ENCODE measurements around the gene RGR. TPM values are rescaled to one million over a fixed set of nuclear protein-coding genes. Genes with fewer than 3 reads are reported as not detected.
A peak's percentile ranks its signal among the peaks of the same experiment; 100 is the strongest.

The RGR gene, protein sequence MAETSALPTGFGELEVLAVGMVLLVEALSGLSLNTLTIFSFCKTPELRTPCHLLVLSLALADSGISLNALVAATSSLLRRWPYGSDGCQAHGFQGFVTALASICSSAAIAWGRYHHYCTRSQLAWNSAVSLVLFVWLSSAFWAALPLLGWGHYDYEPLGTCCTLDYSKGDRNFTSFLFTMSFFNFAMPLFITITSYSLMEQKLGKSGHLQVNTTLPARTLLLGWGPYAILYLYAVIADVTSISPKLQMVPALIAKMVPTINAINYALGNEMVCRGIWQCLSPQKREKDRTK
- not detected for total RNA-seq

DNA sequence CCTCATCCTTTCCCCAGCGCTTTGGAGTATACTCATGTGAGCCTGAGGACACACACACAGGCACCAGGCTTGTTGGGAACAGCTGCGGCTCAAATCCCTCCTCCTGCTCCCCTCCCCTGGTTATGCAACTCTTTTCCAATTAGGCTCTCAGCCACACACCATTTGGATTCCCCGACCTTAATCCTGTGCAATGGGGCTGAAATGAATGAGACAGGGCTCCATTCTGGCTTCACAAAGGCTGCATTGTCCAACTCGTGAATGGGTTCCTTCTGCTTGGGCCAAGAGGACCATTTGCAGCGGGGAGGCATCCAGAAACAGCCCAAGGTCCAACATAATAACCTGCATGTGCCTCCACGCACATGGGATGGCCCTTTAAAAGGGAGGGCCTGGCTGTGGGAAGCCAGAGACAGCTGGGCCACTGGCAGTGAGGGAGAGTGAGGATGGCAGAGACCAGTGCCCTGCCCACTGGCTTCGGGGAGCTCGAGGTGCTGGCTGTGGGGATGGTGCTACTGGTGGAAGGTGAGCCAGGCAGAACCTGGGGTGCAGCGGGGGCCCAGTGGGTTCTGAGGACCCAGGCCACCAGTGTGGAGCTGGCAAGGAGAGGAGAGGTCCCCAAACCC, at the start of gene RGR:
TSS of gene RGR (plus strand) at position 403 of the 620 bp plus-strand sequence. CDS start at position 441, 38 bp downstream.
- Histone ChIP-seq H3K9me3 (no peaks in the 10 kb centered on the region), H3K27ac (no peak within 1 kb of the TSS), H3K27me3 (no peaks in the 10 kb centered on the region), H3K36me3 (replicated peaks in 1 of 2; ENCODE audit: insufficient read depth in 1 of 2, low read depth in 2 of 2) (no peaks in the 10 kb centered on the region), H3K4me1 (no peaks in the 10 kb centered on the region), H3K4me3 (no peak within 1 kb of the TSS)
- intact Hi-C loops (cut with DNase I), result no loop called here
- ATAC-seq, result peak; percentile 77
- DNase-seq, result peak in 3 of 4 donors; percentile 29 to 34 (median 31)
- TF ChIP-seq, protein P1, sequence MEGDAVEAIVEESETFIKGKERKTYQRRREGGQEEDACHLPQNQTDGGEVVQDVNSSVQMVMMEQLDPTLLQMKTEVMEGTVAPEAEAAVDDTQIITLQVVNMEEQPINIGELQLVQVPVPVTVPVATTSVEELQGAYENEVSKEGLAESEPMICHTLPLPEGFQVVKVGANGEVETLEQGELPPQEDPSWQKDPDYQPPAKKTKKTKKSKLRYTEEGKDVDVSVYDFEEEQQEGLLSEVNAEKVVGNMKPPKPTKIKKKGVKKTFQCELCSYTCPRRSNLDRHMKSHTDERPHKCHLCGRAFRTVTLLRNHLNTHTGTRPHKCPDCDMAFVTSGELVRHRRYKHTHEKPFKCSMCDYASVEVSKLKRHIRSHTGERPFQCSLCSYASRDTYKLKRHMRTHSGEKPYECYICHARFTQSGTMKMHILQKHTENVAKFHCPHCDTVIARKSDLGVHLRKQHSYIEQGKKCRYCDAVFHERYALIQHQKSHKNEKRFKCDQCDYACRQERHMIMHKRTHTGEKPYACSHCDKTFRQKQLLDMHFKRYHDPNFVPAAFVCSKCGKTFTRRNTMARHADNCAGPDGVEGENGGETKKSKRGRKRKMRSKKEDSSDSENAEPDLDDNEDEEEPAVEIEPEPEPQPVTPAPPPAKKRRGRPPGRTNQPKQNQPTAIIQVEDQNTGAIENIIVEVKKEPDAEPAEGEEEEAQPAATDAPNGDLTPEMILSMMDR (IDR thresholded peaks at IDR 0.05), result no peak
- WGBS, 2 donors, result 33% methylated on average over 8 to 9 of the region's 9 CpGs

DNA sequence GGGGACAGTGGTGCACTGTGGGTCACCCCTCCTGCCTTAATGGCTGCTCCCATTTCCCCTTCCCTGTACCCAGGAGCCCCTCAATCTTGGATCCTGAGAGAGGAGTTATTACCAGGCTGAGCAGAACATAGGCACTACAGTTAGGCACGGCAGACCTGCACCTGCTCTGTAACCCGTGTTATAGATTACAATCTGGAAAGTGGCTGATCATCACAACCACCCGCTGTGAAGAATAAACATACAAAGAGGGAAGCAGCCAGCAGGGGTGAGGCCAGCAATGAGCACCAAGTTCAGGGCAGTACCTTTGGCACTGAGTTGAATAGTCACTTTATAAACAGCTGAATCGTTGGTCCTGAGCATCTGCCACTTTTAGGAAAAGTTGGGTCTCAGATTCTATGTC, 48.8 kb upstream of the RGR start:
- Histone ChIP-seq H3K27ac (no peak overlapping the region), H3K4me3 (no peak overlapping the region), H3K27me3 (peaks cover 0 to 22% of the 10 kb centered on the region in 2 donors), H3K9me3 (no peaks in the 10 kb centered on the region), H3K36me3 (replicated peaks in 1 of 2; ENCODE audit: insufficient read depth in 1 of 2, low read depth in 2 of 2) (no peaks in the 10 kb centered on the region), H3K4me1 (peaks cover 14% of the 10 kb centered on the region)
- WGBS, 2 donors, result 13 to 14% methylated on average over 4 of the region's 4 CpGs
- no peak for DNase-seq
- intact Hi-C loops (cut with DNase I), result no loop called here
- no peak for TF ChIP-seq POLR2A (IDR thresholded peaks at IDR 0.05)
- no peak for ATAC-seq

DNA sequence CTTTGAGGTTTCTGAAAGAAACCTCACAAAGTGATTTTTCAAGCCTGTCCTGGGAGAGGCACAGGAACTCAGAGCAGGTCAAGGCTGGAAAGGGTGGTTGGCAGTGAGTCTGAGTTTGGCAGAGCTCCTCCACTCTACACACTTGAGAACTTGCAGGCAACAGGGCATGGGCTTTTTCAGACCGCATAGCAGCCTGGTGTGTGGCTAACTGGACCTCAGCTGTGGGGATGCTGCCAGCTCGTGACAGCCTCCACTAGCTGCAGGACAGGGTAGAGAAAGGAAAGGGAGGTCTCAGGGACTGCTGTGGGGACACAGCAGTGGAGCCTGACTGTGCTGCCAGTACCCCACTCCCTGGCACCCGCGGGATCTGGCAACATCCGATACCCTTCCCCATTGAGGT, 47.9 kb upstream of the RGR start:
- DNase-seq, result no peak
- 36 to 53% methylated on average over 5 of the region's 5 CpGs for WGBS, 2 donors
- Histone ChIP-seq H3K27me3 (peaks cover 0 to 22% of the 10 kb centered on the region in 2 donors), H3K27ac (no peak overlapping the region), H3K4me1 (peaks cover 14% of the 10 kb centered on the region), H3K36me3 (replicated peaks in 1 of 2; ENCODE audit: insufficient read depth in 1 of 2, low read depth in 2 of 2) (no peaks in the 10 kb centered on the region), H3K4me3 (no peak overlapping the region), H3K9me3 (no peaks in the 10 kb centered on the region)
- TF ChIP-seq POLR2A (IDR thresholded peaks at IDR 0.05), result no peak
- TF ChIP-seq, protein P1 (IDR thresholded peaks at IDR 0.05), result no peak
- intact Hi-C loops (cut with DNase I), result no loop called here
- no peak for ATAC-seq

DNA sequence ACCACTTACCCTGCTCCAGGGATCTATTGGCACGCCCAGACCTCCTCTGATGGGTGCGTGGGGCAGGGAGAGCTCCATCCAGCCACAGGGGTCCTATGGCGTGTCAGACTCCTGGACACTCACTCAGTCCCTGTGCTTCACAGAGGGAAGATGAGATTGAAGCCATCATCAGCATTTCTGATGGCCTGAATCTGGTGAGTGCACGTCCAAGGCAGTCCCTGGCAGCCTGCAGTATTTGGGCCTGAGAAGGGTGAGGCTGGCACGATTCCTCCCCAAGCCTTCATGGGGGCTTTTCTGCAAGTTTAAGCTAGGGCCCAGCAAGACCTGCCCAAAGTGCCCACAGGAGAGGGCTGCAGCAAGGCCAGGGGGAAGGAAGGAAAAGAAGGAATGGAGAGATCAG, 47.2 kb upstream of the RGR start:
- no peaks in the 10 kb centered on the region for H3K36me3 ChIP-seq (replicated peaks in 1 of 2; ENCODE audit: insufficient read depth in 1 of 2, low read depth in 2 of 2)
- H3K4me1 ChIP-seq, result peaks cover 14% of the 10 kb centered on the region
- H3K27me3 ChIP-seq, result peaks cover 0 to 22% of the 10 kb centered on the region in 2 donors
- intact Hi-C loops (cut with DNase I), result no loop called here
- no peak overlapping the region for H3K4me3 ChIP-seq
- DNase-seq (no peak), ATAC-seq (no peak)
- H3K27ac ChIP-seq, result no peak overlapping the region
- TF ChIP-seq, protein P1 (IDR thresholded peaks at IDR 0.05), result no peak
- no peak for TF ChIP-seq POLR2A (IDR thresholded peaks at IDR 0.05)
- no peaks in the 10 kb centered on the region for H3K9me3 ChIP-seq
- WGBS, 2 donors, result 43 to 53% methylated on average over 3 to 5 of the region's 5 CpGs

DNA sequence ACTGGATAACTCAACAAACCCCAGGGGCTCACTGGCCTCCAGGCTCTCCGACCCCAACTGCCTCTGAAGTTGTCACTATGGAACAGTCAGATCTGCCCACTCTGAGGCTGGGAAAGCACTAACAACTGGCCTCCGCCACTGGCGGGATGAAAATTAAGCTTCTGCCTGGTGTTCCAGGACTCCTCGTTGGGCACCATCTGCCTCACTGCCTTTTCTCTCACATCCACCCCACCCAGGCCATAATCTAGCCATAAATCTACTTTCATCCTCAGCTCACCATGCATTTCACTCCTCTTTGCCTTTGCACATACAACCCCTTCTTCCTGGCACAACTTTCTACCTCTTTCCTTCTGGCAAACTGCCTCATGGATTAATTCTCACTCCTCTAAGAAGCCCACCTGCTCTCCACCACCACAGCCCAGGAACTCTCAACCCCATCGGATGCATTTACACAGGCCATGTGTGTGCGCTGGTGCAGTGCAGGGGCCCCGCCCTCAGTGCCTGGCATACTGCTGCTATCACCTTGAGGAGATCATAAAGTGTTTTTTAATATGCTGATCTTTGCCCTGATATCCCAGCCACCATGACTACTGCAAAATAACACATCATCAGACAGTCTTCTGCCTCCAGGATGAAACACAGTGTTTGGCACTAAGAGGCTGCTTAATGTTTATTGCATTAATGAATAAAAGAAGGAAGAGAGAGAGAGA, 46.5 kb upstream of the RGR start:
- H3K27me3 ChIP-seq, result peaks cover 0 to 22% of the 10 kb centered on the region in 2 donors
- intact Hi-C loops (cut with DNase I), result no loop called here

More for the DNA sequence above, 46.5 kb upstream of the RGR start:
- Histone ChIP-seq H3K4me1 (peaks cover 14% of the 10 kb centered on the region), H3K27ac (no peak overlapping the region), H3K9me3 (no peaks in the 10 kb centered on the region), H3K36me3 (replicated peaks in 1 of 2; ENCODE audit: insufficient read depth in 1 of 2, low read depth in 2 of 2) (no peaks in the 10 kb centered on the region), H3K4me3 (no peak overlapping the region)
- WGBS, 2 donors, result 65 to 70% methylated on average over 7 of the region's 7 CpGs
- DNase-seq (no peak), ATAC-seq (no peak)
- no peak for TF ChIP-seq POLR2A (IDR thresholded peaks at IDR 0.05)
- TF ChIP-seq, protein P1 (IDR thresholded peaks at IDR 0.05), result no peak

Measured in body of pancreas (tissue), 4 donors.